AG09309 (cell line): ENCODE measurements around the gene DGKQ.

Experiments
- DNase-seq: peaks from one replicate; pipeline ENCODE4 v3.0.0-alpha.2; 2010; ENCODE audit warnings: low read depth
- H3K4me3 ChIP-seq: 2 replicates; pipeline ENCODE4 v1.5.1; 2011; ENCODE audit warnings: mild to moderate bottlenecking, low read depth, low read length, moderate library complexity; ENCODE audit not compliant: control insufficient read depth
- TF ChIP-seq, protein P1 (sequence below): IDR thresholded peaks from 2 replicates; pipeline ENCODE4 v1.5.1; 2011; ENCODE audit warnings: mild to moderate bottlenecking, low read depth, low read length, inconsistent platforms; ENCODE audit not compliant: insufficient read depth, control insufficient read depth; ENCODE audit errors: missing control alignments

Gene DGKQ

DNA sequence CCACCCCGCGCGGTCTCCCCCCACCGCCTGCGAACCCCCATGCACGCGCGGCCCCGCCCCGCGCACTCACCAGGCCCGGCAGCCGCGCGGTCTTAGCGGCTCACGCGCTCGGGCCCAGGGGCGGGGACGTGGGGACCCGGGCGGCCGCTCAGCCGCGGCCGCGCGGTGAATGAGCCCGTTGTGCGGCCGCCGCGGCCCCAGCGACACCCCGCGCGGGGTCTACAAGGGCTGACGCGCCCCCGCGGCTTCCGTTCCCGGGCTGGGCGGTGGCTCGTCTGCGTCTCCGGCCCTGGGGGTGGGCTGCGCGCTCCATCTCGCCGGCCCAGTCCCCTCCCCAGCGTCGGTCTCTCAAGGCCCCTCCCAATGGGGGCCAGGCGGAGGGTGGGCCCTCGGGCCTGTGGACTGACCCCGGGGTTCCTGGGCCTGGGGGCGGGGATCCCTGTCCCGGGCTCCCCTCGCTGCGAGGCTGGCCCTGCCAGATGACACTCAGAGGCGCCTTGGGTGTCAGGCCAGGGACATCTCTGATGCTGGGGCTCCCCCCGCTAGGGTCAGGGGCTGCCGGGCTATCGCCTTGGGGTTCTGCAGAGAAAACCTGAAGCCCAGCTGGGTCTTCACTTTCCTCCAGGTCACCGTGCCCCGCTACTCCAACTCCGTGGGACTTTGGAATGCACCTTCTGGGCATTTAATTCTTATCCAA, 24.2 kb upstream of the DGKQ start:
- H3K4me3 ChIP-seq: no peak overlapping the region; the same call in none of the 2 replicates
- DNase-seq: no peak
- TF ChIP-seq, protein P1, sequence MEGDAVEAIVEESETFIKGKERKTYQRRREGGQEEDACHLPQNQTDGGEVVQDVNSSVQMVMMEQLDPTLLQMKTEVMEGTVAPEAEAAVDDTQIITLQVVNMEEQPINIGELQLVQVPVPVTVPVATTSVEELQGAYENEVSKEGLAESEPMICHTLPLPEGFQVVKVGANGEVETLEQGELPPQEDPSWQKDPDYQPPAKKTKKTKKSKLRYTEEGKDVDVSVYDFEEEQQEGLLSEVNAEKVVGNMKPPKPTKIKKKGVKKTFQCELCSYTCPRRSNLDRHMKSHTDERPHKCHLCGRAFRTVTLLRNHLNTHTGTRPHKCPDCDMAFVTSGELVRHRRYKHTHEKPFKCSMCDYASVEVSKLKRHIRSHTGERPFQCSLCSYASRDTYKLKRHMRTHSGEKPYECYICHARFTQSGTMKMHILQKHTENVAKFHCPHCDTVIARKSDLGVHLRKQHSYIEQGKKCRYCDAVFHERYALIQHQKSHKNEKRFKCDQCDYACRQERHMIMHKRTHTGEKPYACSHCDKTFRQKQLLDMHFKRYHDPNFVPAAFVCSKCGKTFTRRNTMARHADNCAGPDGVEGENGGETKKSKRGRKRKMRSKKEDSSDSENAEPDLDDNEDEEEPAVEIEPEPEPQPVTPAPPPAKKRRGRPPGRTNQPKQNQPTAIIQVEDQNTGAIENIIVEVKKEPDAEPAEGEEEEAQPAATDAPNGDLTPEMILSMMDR: no peak

DNA sequence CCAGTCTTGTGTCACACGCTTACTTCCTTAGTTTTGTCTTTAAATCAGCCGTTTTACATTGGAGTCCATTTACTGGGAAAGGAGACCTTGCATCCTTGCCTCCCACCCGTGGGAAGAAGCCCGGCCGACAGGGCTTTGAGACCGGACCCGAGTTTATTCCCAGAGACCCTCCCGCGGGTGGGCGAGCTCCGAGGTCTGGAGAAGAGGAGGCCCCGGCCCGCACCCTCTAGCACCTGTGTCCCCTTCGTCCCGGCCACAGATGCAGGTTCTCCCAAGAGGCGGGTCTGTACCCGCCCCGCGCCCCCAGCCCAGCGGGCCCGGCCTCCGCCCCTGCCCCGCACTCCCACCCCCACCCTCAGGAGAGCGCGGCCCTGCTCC, 23.6 kb upstream of the DGKQ start:
- H3K4me3 ChIP-seq: no peak overlapping the region; the same call in 1 of the 2 replicates
- TF ChIP-seq, protein P1: no peak
- DNase-seq: no peak

DNA sequence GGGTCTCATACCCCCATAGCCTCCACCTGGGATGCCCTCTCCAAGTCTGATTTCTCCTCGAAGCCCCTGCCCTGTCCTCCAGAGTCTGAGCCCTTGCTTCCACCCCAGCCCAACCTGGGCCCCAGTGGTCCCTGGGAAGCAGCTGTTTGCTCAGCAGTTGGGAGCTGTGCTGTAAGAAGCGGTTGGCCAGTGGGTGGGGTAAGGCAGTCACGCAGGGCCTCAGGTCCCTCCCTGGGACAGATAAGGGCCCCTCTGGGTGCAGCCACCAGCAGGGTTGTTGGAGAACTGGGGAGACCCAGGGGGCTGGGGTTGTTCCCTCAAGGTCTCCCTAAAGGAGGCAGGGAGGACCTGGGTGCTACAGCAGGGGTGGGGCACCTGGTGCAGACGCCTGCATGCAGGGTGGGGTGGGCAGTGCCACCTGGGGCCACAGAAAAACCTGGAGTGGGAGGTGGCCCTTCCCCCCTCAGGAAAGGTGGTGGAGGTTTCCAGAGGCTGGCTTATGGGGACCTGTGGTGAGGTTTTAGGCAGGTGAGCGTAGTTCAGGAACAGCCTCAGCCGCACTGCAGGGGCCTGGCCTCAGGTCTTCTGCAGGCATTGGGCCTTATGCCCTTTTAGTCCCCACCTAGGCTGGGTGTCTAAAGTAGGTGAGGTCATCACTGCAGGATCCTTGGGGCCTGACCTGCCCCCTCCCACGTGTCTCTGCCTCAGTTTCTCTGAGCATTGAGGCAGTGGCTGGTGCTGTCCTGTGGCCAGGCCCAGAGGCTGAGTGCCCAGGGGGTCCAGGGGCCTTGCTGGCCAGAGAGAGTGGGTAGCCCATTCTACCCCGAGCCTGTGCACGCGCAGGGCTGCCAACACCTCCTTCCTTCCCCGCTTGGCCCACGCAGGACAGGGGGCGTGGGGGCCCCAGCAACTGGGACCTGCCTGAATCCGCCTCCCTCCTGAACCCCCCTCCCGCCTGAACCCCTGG, 22.9 kb upstream of the DGKQ start:
- TF ChIP-seq, protein P1: no peak
- no peak for DNase-seq
- H3K4me3 ChIP-seq: no peak overlapping the region

DNA sequence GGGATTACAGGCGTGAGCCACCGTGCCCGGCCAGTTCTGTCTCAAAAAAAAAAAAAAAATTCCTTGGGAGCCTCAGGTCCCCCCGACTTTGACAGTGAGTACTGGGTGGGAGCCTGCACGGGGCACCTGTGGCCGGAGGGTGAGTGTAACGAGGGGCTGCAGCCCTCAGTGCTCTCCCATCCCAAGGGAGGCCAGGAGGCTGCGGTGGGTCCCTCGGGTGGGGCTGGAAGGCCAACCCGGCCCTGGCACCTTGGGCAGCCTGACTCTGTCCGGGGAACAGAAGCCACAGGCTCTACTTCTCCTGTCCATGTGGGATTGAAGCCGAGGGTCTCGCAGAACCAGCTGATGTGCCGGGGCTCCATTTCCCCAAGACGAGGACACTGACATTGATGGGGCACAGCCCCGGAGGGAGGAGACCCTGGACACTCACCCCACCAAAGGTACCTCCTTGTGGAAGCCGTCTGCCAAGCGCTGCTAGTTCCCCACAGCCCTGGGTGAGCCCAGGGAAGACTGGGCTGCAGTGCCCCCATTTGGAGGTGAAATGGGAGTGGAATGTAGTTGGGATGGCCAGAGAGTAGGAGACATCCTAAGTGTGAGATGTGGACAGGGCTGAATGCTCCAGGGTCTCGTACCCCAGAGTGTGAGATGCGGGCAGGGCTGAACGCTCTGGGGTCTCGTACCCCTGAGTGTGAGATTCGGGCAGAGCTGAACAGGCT, 22.1 kb upstream of the DGKQ start:
- DNase-seq: no peak
- H3K4me3 ChIP-seq: no peak overlapping the region
- TF ChIP-seq, protein P1: peak; percentile 3

DNA sequence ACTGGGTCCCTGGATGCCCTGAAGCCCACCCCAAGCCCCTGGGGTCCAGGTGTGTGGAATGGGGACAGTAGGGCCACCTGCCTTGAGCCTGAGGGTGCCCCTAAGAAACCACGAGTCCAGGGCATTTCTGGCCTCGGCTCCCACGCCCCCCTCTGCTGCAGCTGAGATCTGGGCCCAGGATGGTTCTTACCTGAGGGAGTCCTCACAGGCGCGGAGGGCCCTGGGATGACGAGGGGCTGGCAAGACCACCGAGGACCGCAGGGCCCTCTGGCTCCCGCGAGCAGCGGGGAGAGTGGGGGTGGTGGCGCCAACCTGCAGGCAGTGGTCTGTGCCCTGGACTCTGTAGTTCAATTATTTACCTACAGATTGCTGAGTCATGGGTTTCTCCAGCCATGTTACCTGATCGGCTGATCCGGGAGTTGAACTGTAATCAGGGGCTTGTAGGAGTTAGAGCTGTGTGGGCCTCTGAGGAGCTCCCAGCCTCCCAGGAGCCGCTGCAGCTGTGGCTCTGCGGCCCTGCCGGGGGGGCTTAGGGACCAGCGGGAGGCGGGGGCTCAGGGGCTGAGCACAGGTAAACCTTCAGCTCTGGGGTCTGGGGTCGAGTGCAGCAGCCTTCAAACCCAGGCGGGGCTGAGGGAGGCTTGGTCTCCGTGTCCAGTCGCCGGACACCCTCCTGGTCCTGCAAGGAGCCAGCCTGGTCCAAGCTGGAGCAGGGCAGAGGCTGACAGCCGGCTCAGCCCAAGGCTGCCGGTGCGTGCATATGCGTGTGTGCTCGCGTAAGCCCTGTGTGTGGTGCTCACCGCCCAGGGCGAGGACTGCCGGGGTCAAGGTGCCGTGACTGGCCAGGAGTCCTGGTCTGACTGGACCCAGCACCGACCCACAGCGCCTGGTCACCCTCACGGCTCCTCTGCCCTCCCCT, 20.0 kb upstream of the DGKQ start, which contains the start of gene SLC26A1:
Gene SLC26A1, minus strand, starts transcription at position 294 of the 919 bp plus-strand sequence. CDS start 1,701 bp downstream, outside the sequence.
- H3K4me3 ChIP-seq: no peak within 1 kb of the TSS
- no peak for DNase-seq
- TF ChIP-seq, protein P1: no peak
